ENCODE data around the gene GNPTAB. TPM values are rescaled to one million over a fixed set of nuclear protein-coding genes. Genes with fewer than 3 reads are reported as not detected.

The GNPTAB gene
- total RNA-seq, 1 experiment from 2014 or later = 22.3 TPM

DNA sequence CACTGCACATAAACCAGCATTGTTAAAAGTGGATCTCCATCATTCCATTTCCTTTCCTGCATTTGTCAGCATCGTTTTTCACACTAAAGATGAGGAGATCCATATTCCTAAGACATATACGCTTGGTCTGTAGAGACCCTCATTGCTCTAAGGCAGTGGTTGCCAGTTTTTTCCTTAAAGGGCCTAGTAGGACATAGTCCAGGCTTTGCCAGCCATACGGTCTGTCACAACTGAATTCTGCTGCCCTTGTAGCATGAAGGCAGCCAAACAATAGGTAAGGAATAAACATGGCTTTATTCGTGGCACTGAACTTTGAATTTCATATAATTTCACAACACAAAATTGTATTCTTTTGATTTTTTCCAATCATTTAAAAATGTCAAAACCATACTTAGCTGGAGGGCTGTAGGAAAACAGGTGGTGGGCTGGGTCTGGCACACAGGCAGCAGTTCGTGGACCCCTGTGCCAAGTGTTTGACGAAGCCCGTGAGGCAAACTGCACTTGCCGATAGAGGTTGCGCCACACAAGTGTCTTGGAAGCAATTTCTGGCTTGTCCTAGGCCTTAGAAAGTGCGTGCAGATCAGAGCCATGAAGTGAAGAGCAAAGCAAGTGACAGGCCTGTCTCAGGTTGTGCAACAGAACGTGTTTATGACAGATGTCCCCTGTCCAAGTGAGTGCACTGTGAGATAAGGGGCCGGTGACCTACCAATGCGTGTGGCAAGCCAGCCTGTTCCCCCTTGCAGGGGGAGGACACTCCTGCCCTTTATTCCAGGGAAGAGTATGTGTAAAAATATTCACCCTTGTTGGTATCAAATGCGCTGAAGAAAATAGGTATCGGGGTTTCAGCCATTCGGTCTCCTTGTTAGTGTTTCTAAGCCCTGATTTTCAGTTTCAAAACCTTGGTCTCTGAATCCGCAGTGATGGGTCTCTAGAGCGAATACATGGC is 134.2 kb downstream of the GNPTAB start:
- no peak for DNase-seq (ENCODE audit: low read depth)

DNA sequence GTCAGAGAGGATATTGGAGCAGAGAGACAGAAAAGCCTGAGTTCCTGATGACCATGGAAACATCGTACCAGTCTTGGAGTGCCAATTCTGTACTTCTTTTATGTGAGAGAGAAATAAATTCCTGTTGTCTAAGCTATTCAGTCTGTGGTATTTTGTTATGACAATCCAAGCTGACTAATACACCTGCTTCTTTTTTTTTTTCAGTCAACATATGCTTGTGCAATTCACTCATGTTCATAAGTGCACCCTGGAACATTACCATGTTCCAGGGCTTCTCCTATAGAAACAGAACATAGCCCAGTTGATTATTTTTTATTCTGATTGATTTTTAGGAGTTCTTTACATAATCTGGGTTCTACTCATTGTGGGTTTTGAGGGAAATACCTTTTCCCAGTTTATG is 135.1 kb downstream of the GNPTAB start:
- peak; percentile 49 for DNase-seq (ENCODE audit: low read depth)

Other genes starting within 250 kb of the GNPTAB start
- gene MYBPC1, start 236.0 kb downstream of the GNPTAB start, total RNA-seq (2014; rRNA removed; shearing (Covaris generic)) = not detected in 2 replicates
- gene CHPT1, start 133.3 kb downstream of the GNPTAB start, total RNA-seq (2014; rRNA removed; shearing (Covaris generic)) = 28.6 and 34.6 TPM in 2 replicates
- 0.76 TPM in 1 of 2 replicates, not detected in the other for gene SYCP3, start 91.5 kb downstream of the GNPTAB start, total RNA-seq (2014; rRNA removed; shearing (Covaris generic))
- gene DRAM1, start 46.6 kb upstream of the GNPTAB start, total RNA-seq (2014; rRNA removed; shearing (Covaris generic)) = 22.8 and 25.9 TPM in 2 replicates
- gene WASHC3, start 231.0 kb upstream of the GNPTAB start, total RNA-seq (2014; rRNA removed; shearing (Covaris generic)) = 119 and 127 TPM in 2 replicates

Data from M059J (cell line).